Measurements from ENCODE around the gene SCAPER. TPM values are rescaled to one million over a fixed set of nuclear protein-coding genes. Genes with fewer than 3 reads are reported as not detected.

The SCAPER gene
- total and polyA plus RNA-seq, 10 of the 15 experiments (the other 5 are each of a cell fraction or from before 2014, with no cell fraction given) = 1.0 to 7.7 (median 3.9) TPM

DNA sequence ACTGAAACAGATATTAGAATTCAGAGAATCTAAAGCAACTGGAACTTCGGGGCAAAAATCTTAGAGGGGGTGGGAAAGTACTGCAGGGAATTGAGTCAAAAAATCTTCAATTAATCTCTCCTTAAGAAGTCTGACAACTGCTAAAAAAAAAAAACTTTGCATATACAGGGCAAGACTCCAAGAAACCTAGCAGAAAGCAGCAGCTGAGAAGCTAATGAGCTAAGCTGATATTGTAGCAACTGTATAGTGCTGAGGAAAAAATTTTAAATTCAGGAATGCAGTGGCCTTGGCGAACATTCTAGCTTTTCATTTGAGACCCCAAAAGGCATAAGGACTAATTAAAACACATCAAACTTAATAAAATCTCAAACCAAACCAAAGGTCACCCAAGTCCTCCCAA is 113.6 kb downstream of the SCAPER start (continued):
- TF ChIP-seq, protein P1, sequence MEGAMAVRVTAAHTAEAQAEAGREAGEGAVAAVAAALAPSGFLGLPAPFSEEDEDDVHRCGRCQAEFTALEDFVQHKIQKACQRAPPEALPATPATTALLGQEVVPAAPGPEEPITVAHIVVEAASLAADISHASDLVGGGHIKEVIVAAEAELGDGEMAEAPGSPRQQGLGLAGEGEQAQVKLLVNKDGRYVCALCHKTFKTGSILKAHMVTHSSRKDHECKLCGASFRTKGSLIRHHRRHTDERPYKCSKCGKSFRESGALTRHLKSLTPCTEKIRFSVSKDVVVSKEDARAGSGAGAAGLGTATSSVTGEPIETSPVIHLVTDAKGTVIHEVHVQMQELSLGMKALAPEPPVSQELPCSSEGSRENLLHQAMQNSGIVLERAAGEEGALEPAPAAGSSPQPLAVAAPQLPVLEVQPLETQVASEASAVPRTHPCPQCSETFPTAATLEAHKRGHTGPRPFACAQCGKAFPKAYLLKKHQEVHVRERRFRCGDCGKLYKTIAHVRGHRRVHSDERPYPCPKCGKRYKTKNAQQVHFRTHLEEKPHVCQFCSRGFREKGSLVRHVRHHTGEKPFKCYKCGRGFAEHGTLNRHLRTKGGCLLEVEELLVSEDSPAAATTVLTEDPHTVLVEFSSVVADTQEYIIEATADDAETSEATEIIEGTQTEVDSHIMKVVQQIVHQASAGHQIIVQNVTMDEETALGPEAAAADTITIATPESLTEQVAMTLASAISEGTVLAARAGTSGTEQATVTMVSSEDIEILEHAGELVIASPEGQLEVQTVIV (IDR thresholded peaks at IDR 0.05; ENCODE audit: borderline replicate concordance, partially characterized antibody) = no peak
- TF ChIP-seq CREM (IDR thresholded peaks at IDR 0.05; ENCODE audit: low read depth) (no peak), ETV6 (conservative IDR thresholded peaks at IDR 0.05 in 1 of 2, IDR thresholded peaks at IDR 0.05 in 1 of 2; ENCODE audit: borderline replicate concordance in 1 of 2, low read depth in 1 of 2) (no peak), EED (IDR thresholded peaks at IDR 0.05; ENCODE audit: low read depth) (no peak)

DNA sequence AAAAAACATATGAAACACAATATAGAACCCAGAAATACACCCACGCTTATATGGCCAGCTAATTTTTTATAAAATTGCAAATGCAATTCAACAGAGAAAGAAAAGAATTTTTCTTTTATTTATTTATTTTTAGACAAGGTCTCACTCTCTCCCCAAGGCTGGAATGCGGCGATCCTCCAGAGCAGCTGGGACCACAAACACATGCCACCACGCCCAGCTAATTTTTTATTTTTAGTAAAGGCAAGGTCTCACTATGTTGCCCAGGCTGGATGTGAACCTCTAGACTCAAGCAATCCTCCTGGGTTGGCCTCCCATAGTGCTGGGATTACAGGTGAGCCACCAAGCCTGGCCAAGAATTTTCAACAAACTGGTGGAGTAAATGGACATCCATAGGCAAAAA is 117.9 kb downstream of the SCAPER start:
- RAD21 ChIA-PET (ENCODE audit: unreplicated experiment) = no interaction called here
- POLR2A ChIA-PET = no interaction called here
- Histone ChIP-seq H3K4me1 (ENCODE audit: control insufficient read depth, insufficient read depth, low read length) (no peaks in the 10 kb centered on the region), H4K20me1 (ENCODE audit: control insufficient read depth, insufficient read depth) (no peaks in the 10 kb centered on the region), H3K79me2 (ENCODE audit: control insufficient read depth, insufficient read depth, low read length) (no peaks in the 10 kb centered on the region), H3K4me3 (no peak overlapping the region), H3K36me3 (ENCODE audit: control insufficient read depth in 2 of 2, insufficient read depth in 2 of 2, low read length in 1 of 2) (no peaks in the 10 kb centered on the region; a peak in 1 of 4 replicates), H3K9me3 (replicated peaks; ENCODE audit: control insufficient read depth, insufficient read depth, low read length) (no peaks in the 10 kb centered on the region; the same call in 2 of the 3 replicates), H3K27me3 (replicated peaks in 1 of 2; ENCODE audit: control insufficient read depth in 2 of 2, insufficient read depth in 2 of 2, low read length in 1 of 2) (no peaks in the 10 kb centered on the region), H3K27ac (ENCODE audit: control insufficient read depth, insufficient read depth) (no peak overlapping the region), H3K4me2 (ENCODE audit: control insufficient read depth, insufficient read depth) (no peak overlapping the region), H2AFZ (ENCODE audit: control insufficient read depth, low read depth, low read length) (no peak overlapping the region), H3K9ac (ENCODE audit: control insufficient read depth, insufficient read depth, low read length) (no peak overlapping the region)
- no TSS peak for BruUV-seq (replicated peaks)
- CTCF ChIA-PET = no interaction called here
- SMC1A ChIA-PET (ENCODE audit: uncharacterized antibody, unreplicated experiment) = no interaction called here
- FAIRE-seq (no peak), DNase-seq (ENCODE audit: low read depth, low spot score) (no peak), ATAC-seq (no peak)
- intact Hi-C loops (cut with micrococcal nuclease; ENCODE audit: unreplicated experiment) = no loop called here
- in situ Hi-C loops (cut with MboI) = no loop called here
- TF ChIP-seq SRF (IDR thresholded peaks at IDR 0.05; ENCODE audit: low read depth in 2 of 2, low read length in 2 of 2) (no peak), POLR2AphosphoS5 (IDR thresholded peaks at IDR 0.05; ENCODE audit: low read length) (no peak), ASH2L (IDR thresholded peaks at IDR 0.05; ENCODE audit: borderline replicate concordance, low read depth) (no peak), SIN3A (IDR thresholded peaks at IDR 0.05; ENCODE audit: low read depth, low read length) (no peak), KLF5 (IDR thresholded peaks at IDR 0.05; ENCODE audit: partially characterized antibody) (no peak)
- TF ChIP-seq, protein P1 (IDR thresholded peaks at IDR 0.05; ENCODE audit: borderline replicate concordance, partially characterized antibody) = no peak
- TF ChIP-seq, protein P2, sequence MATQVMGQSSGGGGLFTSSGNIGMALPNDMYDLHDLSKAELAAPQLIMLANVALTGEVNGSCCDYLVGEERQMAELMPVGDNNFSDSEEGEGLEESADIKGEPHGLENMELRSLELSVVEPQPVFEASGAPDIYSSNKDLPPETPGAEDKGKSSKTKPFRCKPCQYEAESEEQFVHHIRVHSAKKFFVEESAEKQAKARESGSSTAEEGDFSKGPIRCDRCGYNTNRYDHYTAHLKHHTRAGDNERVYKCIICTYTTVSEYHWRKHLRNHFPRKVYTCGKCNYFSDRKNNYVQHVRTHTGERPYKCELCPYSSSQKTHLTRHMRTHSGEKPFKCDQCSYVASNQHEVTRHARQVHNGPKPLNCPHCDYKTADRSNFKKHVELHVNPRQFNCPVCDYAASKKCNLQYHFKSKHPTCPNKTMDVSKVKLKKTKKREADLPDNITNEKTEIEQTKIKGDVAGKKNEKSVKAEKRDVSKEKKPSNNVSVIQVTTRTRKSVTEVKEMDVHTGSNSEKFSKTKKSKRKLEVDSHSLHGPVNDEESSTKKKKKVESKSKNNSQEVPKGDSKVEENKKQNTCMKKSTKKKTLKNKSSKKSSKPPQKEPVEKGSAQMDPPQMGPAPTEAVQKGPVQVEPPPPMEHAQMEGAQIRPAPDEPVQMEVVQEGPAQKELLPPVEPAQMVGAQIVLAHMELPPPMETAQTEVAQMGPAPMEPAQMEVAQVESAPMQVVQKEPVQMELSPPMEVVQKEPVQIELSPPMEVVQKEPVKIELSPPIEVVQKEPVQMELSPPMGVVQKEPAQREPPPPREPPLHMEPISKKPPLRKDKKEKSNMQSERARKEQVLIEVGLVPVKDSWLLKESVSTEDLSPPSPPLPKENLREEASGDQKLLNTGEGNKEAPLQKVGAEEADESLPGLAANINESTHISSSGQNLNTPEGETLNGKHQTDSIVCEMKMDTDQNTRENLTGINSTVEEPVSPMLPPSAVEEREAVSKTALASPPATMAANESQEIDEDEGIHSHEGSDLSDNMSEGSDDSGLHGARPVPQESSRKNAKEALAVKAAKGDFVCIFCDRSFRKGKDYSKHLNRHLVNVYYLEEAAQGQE (IDR thresholded peaks at IDR 0.05; ENCODE audit: low read depth, low read length) = no peak
- 98% methylated on average over 4 of the region's 4 CpGs for WGBS (ENCODE audit: insufficient coverage, insufficient replicate concordance, low lambda C conversion rate, missing lambda C conversion rate)

Measured in GM12878 (cell line).